HL-60 (cell line): ENCODE measurements around the gene FCHSD2.

Experiments
- CTCF ChIP-seq: IDR thresholded peaks from one replicate; pipeline ENCODE4 v1.5.1; 2011; ENCODE audit warnings: low read length, control low read depth, inconsistent platforms; ENCODE audit not compliant: insufficient read depth
- REST ChIP-seq: IDR thresholded peaks from 2 replicates; pipeline ENCODE4 v1.6.1; 2012; ENCODE audit warnings: low read depth; ENCODE audit not compliant: insufficient replicate concordance

GRCh38 chr11:72799441-72799840 lies 342.7 kb downstream of the FCHSD2 start:
- no peak for TF ChIP-seq CTCF
- no peak for TF ChIP-seq REST
